Keratinocyte (primary cell): ENCODE data around the gene MTHFD1L.
"Not testable (repeated sequence)": the region's sequence is repeated elsewhere in the genome, so short reads cannot be mapped to it uniquely, and the experiment has no call there.

Experiments used
- EZH2 ChIP-seq: IDR thresholded peaks from one replicate; pipeline ENCODE4 v1.6.1; 2012; ENCODE audit warnings: inconsistent platforms, mild to moderate bottlenecking, low read length, moderate library complexity
- TF ChIP-seq, protein P1 (sequence below), 3 experiments: IDR thresholded peaks in 1 of 3; conservative IDR thresholded peaks in 1 of 3; optimal IDR thresholded peaks in 1 of 3; 2 replicates in 2 of 3; 3 replicates in 1 of 3; pipeline versions ENCODE3 to v1.5.1; 2011; ENCODE audit warnings: low read length in 3 of 3, mild to moderate bottlenecking in 3 of 3, moderate library complexity in 2 of 3, control low read depth in 1 of 3, inconsistent platforms in 1 of 3; ENCODE audit not compliant: insufficient read depth in 2 of 3; ENCODE audit errors: extremely low read depth in 1 of 3

DNA sequence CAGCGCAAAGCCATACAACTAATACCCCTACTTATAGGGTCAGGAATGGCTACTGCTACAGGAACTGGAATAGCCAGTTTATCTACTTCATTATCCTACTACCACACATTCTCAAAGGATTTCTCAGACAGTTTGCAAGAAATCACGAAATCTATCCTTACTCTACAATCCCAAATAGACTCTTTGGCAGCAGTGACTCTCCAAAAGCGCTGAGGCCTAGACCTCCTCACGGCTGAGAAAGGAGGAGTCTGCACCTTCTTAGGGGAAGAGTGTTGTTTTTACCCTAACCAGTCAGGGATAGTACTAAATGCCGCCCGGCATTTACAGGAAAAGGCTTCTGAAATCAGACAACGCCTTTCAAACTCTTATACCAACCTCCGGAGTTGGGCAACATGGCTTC is 10.3 kb upstream of the MTHFD1L start:
- TF ChIP-seq, protein P1, sequence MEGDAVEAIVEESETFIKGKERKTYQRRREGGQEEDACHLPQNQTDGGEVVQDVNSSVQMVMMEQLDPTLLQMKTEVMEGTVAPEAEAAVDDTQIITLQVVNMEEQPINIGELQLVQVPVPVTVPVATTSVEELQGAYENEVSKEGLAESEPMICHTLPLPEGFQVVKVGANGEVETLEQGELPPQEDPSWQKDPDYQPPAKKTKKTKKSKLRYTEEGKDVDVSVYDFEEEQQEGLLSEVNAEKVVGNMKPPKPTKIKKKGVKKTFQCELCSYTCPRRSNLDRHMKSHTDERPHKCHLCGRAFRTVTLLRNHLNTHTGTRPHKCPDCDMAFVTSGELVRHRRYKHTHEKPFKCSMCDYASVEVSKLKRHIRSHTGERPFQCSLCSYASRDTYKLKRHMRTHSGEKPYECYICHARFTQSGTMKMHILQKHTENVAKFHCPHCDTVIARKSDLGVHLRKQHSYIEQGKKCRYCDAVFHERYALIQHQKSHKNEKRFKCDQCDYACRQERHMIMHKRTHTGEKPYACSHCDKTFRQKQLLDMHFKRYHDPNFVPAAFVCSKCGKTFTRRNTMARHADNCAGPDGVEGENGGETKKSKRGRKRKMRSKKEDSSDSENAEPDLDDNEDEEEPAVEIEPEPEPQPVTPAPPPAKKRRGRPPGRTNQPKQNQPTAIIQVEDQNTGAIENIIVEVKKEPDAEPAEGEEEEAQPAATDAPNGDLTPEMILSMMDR (optimal IDR thresholded peaks at IDR 0.05 in 1 of 3, IDR thresholded peaks at IDR 0.05 in 1 of 3, conservative IDR thresholded peaks at IDR 0.05 in 1 of 3; ENCODE audit: extremely low read depth in 1 of 3, insufficient read depth in 2 of 3, low read length in 3 of 3): not testable (repeated sequence)
- not testable (repeated sequence) for TF ChIP-seq EZH2
